ENCODE measurements around the gene ZNF236.

Gene ZNF236

GRCh38 chr18:76973520-76974266, 151.3 kb downstream of the ZNF236 start:
- DNase-seq: no peak

GRCh38 chr18:76974386-76974785, 152.0 kb downstream of the ZNF236 start:
- DNase-seq: no peak

GRCh38 chr18:76975577-76976110, 153.3 kb downstream of the ZNF236 start:
- no peak for DNase-seq

GRCh38 chr18:76977108-76977621, 154.8 kb downstream of the ZNF236 start:
- no peak for DNase-seq

- DNase-seq: no peak
These were observed 155.4 kb downstream of the ZNF236 start for GRCh38 chr18:76977684-76978232.

GRCh38 chr18:76978616-76979015, 156.3 kb downstream of the ZNF236 start:
- no peak for DNase-seq

GRCh38 chr18:76979111-76979751, 156.9 kb downstream of the ZNF236 start:
- DNase-seq: no peak

GRCh38 chr18:76979906-76980305, 157.5 kb downstream of the ZNF236 start:
- no peak for DNase-seq

- no peak for DNase-seq
These were observed 158.5 kb downstream of the ZNF236 start for GRCh38 chr18:76980663-76981395.

GRCh38 chr18:76981396-76981968, 159.1 kb downstream of the ZNF236 start:
- no peak for DNase-seq

- no peak for DNase-seq
These were observed 159.7 kb downstream of the ZNF236 start for GRCh38 chr18:76982038-76982437.

GRCh38 chr18:76982841-76983583, 160.7 kb downstream of the ZNF236 start:
- DNase-seq: peak; percentile 58

GRCh38 chr18:76983613-76984051, 161.3 kb downstream of the ZNF236 start:
- DNase-seq: no peak

GRCh38 chr18:76984193-76985155, 162.1 kb downstream of the ZNF236 start:
- DNase-seq: no peak

GRCh38 chr18:76985156-76985950, 163.0 kb downstream of the ZNF236 start:
- DNase-seq: no peak

- DNase-seq: no peak
These were observed 163.5 kb downstream of the ZNF236 start for GRCh38 chr18:76985951-76986236.

- DNase-seq: no peak
These were observed 164.0 kb downstream of the ZNF236 start for GRCh38 chr18:76986406-76986805.

- no peak for DNase-seq
These were observed 165.9 kb downstream of the ZNF236 start for GRCh38 chr18:76988031-76988826.
